ENCODE measurements around the gene NIP7.
"Not testable (repeated sequence)": the region's sequence is repeated elsewhere in the genome, so short reads cannot be mapped to it uniquely, and the experiment has no call there.

NIP7 gene

GRCh38 chr16:69339289-69340094, at the start of gene NIP7, which contains the start of gene COG8:
Gene NIP7 (plus strand): TSS chr16:69339772. CDS start chr16:69339830, 58 bp downstream.
Gene COG8 (minus strand): TSS chr16:69339564. CDS start chr16:69339552, 12 bp downstream.
- H3K9me3 Mint-ChIP-seq, result no peaks in the 10 kb centered on the region
- H3K27ac Mint-ChIP-seq, result peak within 1 kb of the TSS; percentile 100
- H3K4me3 Mint-ChIP-seq, result peak within 1 kb of the TSS; percentile 100
- peaks cover 86% of the 10 kb centered on the region for H3K36me3 Mint-ChIP-seq (ENCODE audit: low read depth)
- no peaks in the 10 kb centered on the region for H3K27me3 Mint-ChIP-seq
- peak; percentile 94 for DNase-seq
- peaks cover 63% of the 10 kb centered on the region for H3K4me1 Mint-ChIP-seq (ENCODE audit: low read depth)

GRCh38 chr16:69291657-69292056, 47.9 kb upstream of the NIP7 start:
- not testable (repeated sequence) for H3K27ac Mint-ChIP-seq; DNase-seq; H3K36me3 Mint-ChIP-seq (ENCODE audit: low read depth); H3K4me1 Mint-ChIP-seq (ENCODE audit: low read depth); H3K4me3 Mint-ChIP-seq; H3K9me3 Mint-ChIP-seq; H3K27me3 Mint-ChIP-seq

GRCh38 chr16:69293401-69293800, 46.2 kb upstream of the NIP7 start:
- Mint-ChIP-seq H3K9me3 (no peaks in the 10 kb centered on the region), H3K27me3 (no peaks in the 10 kb centered on the region), H3K4me1 (ENCODE audit: low read depth) (peaks cover 4% of the 10 kb centered on the region), H3K27ac (peak overlapping the region; percentile 26), H3K36me3 (ENCODE audit: low read depth) (peaks cover 5% of the 10 kb centered on the region), H3K4me3 (no peak overlapping the region)
- DNase-seq, result no peak

- no peak overlapping the region for H3K27ac Mint-ChIP-seq
Observed at GRCh38 chr16:69294051-69294450, 45.5 kb upstream of the NIP7 start.

GRCh38 chr16:69296771-69297170, 42.8 kb upstream of the NIP7 start:
- H3K27ac Mint-ChIP-seq; H3K4me3 Mint-ChIP-seq; H3K4me1 Mint-ChIP-seq (ENCODE audit: low read depth); DNase-seq; H3K9me3 Mint-ChIP-seq; H3K27me3 Mint-ChIP-seq: not testable (repeated sequence)
- peaks cover 23% of the 10 kb centered on the region for H3K36me3 Mint-ChIP-seq (ENCODE audit: low read depth)

More at GRCh38 chr16:69294051-69294450, 45.5 kb upstream of the NIP7 start:
- Mint-ChIP-seq H3K4me1 (ENCODE audit: low read depth) (peaks cover 4% of the 10 kb centered on the region), H3K4me3 (no peak overlapping the region), H3K36me3 (ENCODE audit: low read depth) (peaks cover 3% of the 10 kb centered on the region), H3K9me3 (no peaks in the 10 kb centered on the region), H3K27me3 (no peaks in the 10 kb centered on the region)
- no peak for DNase-seq

- Mint-ChIP-seq H3K27me3 (no peaks in the 10 kb centered on the region), H3K4me1 (ENCODE audit: low read depth) (peaks cover 4% of the 10 kb centered on the region), H3K36me3 (ENCODE audit: low read depth) (peaks cover 25% of the 10 kb centered on the region), H3K27ac (no peak overlapping the region), H3K4me3 (no peak overlapping the region), H3K9me3 (no peaks in the 10 kb centered on the region)
- DNase-seq, result no peak
Observed at GRCh38 chr16:69298261-69298660, 41.3 kb upstream of the NIP7 start.

GRCh38 chr16:69301187-69301586, 38.4 kb upstream of the NIP7 start:
- Mint-ChIP-seq H3K27ac (no peak overlapping the region), H3K9me3 (no peaks in the 10 kb centered on the region), H3K4me3 (no peak overlapping the region), H3K27me3 (no peaks in the 10 kb centered on the region), H3K36me3 (ENCODE audit: low read depth) (peaks cover 22% of the 10 kb centered on the region), H3K4me1 (ENCODE audit: low read depth) (no peaks in the 10 kb centered on the region)
- DNase-seq, result no peak

- Mint-ChIP-seq H3K4me3 (no peak overlapping the region), H3K9me3 (no peaks in the 10 kb centered on the region), H3K27me3 (no peaks in the 10 kb centered on the region), H3K4me1 (ENCODE audit: low read depth) (no peaks in the 10 kb centered on the region), H3K36me3 (ENCODE audit: low read depth) (peaks cover 22% of the 10 kb centered on the region), H3K27ac (no peak overlapping the region)
- peak; percentile 6 for DNase-seq
Observed at GRCh38 chr16:69301861-69302260, 37.7 kb upstream of the NIP7 start.

GRCh38 chr16:69302301-69302700, 37.3 kb upstream of the NIP7 start:
- no peak for DNase-seq
- Mint-ChIP-seq H3K27ac (no peak overlapping the region), H3K9me3 (no peaks in the 10 kb centered on the region)

GRCh38 chr16:69306031-69306430, 33.5 kb upstream of the NIP7 start:
- peaks cover 7% of the 10 kb centered on the region for H3K4me1 Mint-ChIP-seq (ENCODE audit: low read depth)
- no peak overlapping the region for H3K4me3 Mint-ChIP-seq
- no peaks in the 10 kb centered on the region for H3K9me3 Mint-ChIP-seq
- peaks cover 8% of the 10 kb centered on the region for H3K36me3 Mint-ChIP-seq (ENCODE audit: low read depth)
- no peaks in the 10 kb centered on the region for H3K27me3 Mint-ChIP-seq
- no peak for DNase-seq
- no peak overlapping the region for H3K27ac Mint-ChIP-seq

More at GRCh38 chr16:69302301-69302700, 37.3 kb upstream of the NIP7 start:
- H3K4me1 Mint-ChIP-seq (ENCODE audit: low read depth), result no peaks in the 10 kb centered on the region
- H3K36me3 Mint-ChIP-seq (ENCODE audit: low read depth), result peaks cover 22% of the 10 kb centered on the region
- no peak overlapping the region for H3K4me3 Mint-ChIP-seq
- H3K27me3 Mint-ChIP-seq, result no peaks in the 10 kb centered on the region

GRCh38 chr16:69307091-69307490, 32.5 kb upstream of the NIP7 start:
- H3K36me3 Mint-ChIP-seq (ENCODE audit: low read depth), result peaks cover 8% of the 10 kb centered on the region
- H3K4me1 Mint-ChIP-seq (ENCODE audit: low read depth), result peaks cover 10% of the 10 kb centered on the region
- no peaks in the 10 kb centered on the region for H3K27me3 Mint-ChIP-seq
- no peak overlapping the region for H3K4me3 Mint-ChIP-seq
- no peak overlapping the region for H3K27ac Mint-ChIP-seq
- H3K9me3 Mint-ChIP-seq, result no peaks in the 10 kb centered on the region
- no peak for DNase-seq

- Mint-ChIP-seq H3K4me1 (ENCODE audit: low read depth) (peaks cover 13% of the 10 kb centered on the region), H3K36me3 (ENCODE audit: low read depth) (peaks cover 9% of the 10 kb centered on the region), H3K27me3 (no peaks in the 10 kb centered on the region), H3K4me3 (no peak overlapping the region), H3K27ac (no peak overlapping the region), H3K9me3 (no peaks in the 10 kb centered on the region)
- DNase-seq, result no peak
Observed at GRCh38 chr16:69307856-69308255, 31.7 kb upstream of the NIP7 start.

GRCh38 chr16:69309316-69309715, 30.3 kb upstream of the NIP7 start:
- H3K4me1 Mint-ChIP-seq (ENCODE audit: low read depth), result peaks cover 26% of the 10 kb centered on the region
- H3K27ac Mint-ChIP-seq, result no peak overlapping the region
- H3K27me3 Mint-ChIP-seq, result no peaks in the 10 kb centered on the region
- no peaks in the 10 kb centered on the region for H3K9me3 Mint-ChIP-seq
- DNase-seq, result peak; percentile 26
- H3K4me3 Mint-ChIP-seq, result no peak overlapping the region
- H3K36me3 Mint-ChIP-seq (ENCODE audit: low read depth), result peaks cover 22% of the 10 kb centered on the region

- peak within 1 kb of the TSS; percentile 100 for H3K4me3 Mint-ChIP-seq
- H3K9me3 Mint-ChIP-seq, result no peaks in the 10 kb centered on the region
- peak within 1 kb of the TSS; percentile 97 for H3K27ac Mint-ChIP-seq
- H3K27me3 Mint-ChIP-seq, result no peaks in the 10 kb centered on the region
- peak; percentile 99 for DNase-seq
- H3K36me3 Mint-ChIP-seq (ENCODE audit: low read depth), result peaks cover 38% of the 10 kb centered on the region
- H3K4me1 Mint-ChIP-seq (ENCODE audit: low read depth), result peaks cover 31% of the 10 kb centered on the region
Observed at GRCh38 chr16:69310653-69311532, 28.7 kb upstream of the NIP7 start, which contains the start of gene VPS4A. Gene VPS4A (plus strand): TSS chr16:69311350. CDS start chr16:69311512, 162 bp downstream.
